Measurements from ENCODE around the gene GUCA1C.

Gene GUCA1C

DNA sequence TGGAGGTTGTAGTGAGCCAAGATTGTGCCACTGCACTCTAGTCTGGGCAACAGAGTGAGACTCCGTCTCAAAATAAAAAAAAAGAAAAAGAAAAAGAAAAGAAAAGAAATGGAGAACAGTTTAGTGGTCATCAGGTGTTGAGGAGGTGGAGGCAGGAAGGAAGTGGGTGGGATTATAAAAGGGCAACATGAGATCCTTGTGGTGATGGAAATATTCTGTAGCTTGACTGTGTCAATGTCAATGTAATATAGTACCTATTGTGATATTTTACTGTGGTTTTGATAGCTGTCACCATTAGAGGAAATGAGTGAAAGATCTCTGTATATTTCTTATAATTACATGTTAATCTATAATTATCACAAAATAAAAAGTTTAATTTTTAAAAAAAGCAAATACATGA is 70.3 kb downstream of the GUCA1C start:
- no peak for DNase-seq (ENCODE audit: low spot score in 2 of 2)
- no peak for ATAC-seq (ENCODE audit: low read depth)
- Mint-ChIP-seq H3K27me3 (peaks cover 3% of the 10 kb centered on the region), H3K27ac (no peak overlapping the region), H3K4me3 (no peak overlapping the region), H3K4me1 (peaks cover 3% of the 10 kb centered on the region), H3K9me3 (no peaks in the 10 kb centered on the region), H3K36me3 (no peaks in the 10 kb centered on the region)

GRCh38 chr3:108882762-108883161 is 70.9 kb downstream of the GUCA1C start:
- Mint-ChIP-seq H3K27ac (no peak overlapping the region), H3K4me1 (peaks cover 3% of the 10 kb centered on the region), H3K27me3 (peaks cover 4% of the 10 kb centered on the region), H3K9me3 (no peaks in the 10 kb centered on the region), H3K4me3 (no peak overlapping the region), H3K36me3 (no peaks in the 10 kb centered on the region)
- DNase-seq (ENCODE audit: low spot score in 2 of 2) (no peak), ATAC-seq (ENCODE audit: low read depth) (no peak)

- H3K9me3 Mint-ChIP-seq: no peaks in the 10 kb centered on the region
- peaks cover 3% of the 10 kb centered on the region for H3K4me1 Mint-ChIP-seq
- H3K27ac Mint-ChIP-seq: no peak overlapping the region
- peaks cover 4% of the 10 kb centered on the region for H3K27me3 Mint-ChIP-seq
- no peaks in the 10 kb centered on the region for H3K36me3 Mint-ChIP-seq
- no peak overlapping the region for H3K4me3 Mint-ChIP-seq
- ATAC-seq (ENCODE audit: low read depth) (no peak), DNase-seq (ENCODE audit: low spot score in 2 of 2) (no peak)
These were observed 73.8 kb downstream of the GUCA1C start for GRCh38 chr3:108879915-108880314.

DNA sequence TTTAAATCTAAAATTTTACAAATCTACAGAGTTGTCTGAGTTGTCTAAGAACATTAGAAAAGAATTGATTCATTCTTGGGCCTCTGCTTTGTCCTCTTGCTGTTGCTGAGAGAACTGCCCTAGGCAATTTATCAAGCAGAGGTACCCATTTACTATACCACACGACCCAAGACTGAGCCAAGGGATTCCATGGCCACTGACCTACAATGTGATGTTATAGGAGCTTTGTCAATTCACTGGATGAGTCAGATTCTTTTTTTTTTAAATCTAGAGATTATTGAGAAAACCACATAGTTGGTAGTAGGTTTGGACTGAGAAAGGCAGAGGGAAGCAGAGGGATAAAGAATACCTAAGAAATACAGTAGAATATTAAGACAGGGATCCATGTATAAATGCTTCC is 75.8 kb downstream of the GUCA1C start:
- Mint-ChIP-seq H3K36me3 (no peaks in the 10 kb centered on the region), H3K27ac (no peak overlapping the region)

GRCh38 chr3:108863799-108864135 is 89.9 kb downstream of the GUCA1C start:
- Mint-ChIP-seq H3K4me3 (no peak overlapping the region), H3K36me3 (no peaks in the 10 kb centered on the region), H3K9me3 (peaks cover 2% of the 10 kb centered on the region), H3K27me3 (peaks cover 8% of the 10 kb centered on the region), H3K4me1 (peaks cover 2% of the 10 kb centered on the region), H3K27ac (no peak overlapping the region)
- DNase-seq (ENCODE audit: low spot score in 2 of 2): no peak
- no peak for ATAC-seq (ENCODE audit: low read depth)

More for the DNA sequence above, 75.8 kb downstream of the GUCA1C start:
- no peak for DNase-seq (ENCODE audit: low spot score in 2 of 2)
- Mint-ChIP-seq H3K4me3 (no peak overlapping the region), H3K9me3 (no peaks in the 10 kb centered on the region), H3K4me1 (no peaks in the 10 kb centered on the region), H3K27me3 (peaks cover 4% of the 10 kb centered on the region)
- ATAC-seq (ENCODE audit: low read depth): no peak

GRCh38 chr3:108862865-108863798 is 90.5 kb downstream of the GUCA1C start:
- DNase-seq (ENCODE audit: low spot score in 2 of 2) (no peak), ATAC-seq (ENCODE audit: low read depth) (no peak)
- Mint-ChIP-seq H3K4me3 (no peak overlapping the region), H3K27me3 (peaks cover 8% of the 10 kb centered on the region), H3K27ac (no peak overlapping the region), H3K9me3 (peaks cover 2% of the 10 kb centered on the region), H3K4me1 (peaks cover 2% of the 10 kb centered on the region), H3K36me3 (no peaks in the 10 kb centered on the region)

DNA sequence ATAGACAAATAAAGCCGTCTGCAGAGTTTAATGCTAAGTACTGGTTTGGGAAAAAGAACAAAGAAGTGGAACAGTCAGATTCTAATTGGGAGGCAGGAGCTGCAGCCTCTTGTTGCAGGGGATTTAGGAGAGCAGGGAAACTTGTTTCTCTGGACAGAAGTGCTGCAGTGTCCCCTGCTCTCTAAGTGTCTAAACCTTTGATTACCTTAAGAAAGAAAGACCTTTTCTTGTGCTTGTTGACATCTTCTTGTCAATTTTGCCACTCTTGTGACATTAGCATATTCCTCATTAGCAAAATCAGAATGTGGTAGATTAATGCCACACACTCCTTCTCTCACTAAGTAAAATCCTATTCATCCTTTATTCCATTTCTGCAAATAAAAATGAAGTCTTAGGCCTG is 92.3 kb downstream of the GUCA1C start:
- peaks cover 2% of the 10 kb centered on the region for H3K9me3 Mint-ChIP-seq
- peaks cover 2% of the 10 kb centered on the region for H3K4me1 Mint-ChIP-seq
- peaks cover 8% of the 10 kb centered on the region for H3K27me3 Mint-ChIP-seq
- ATAC-seq (ENCODE audit: low read depth) (no peak), DNase-seq (ENCODE audit: low spot score in 2 of 2) (no peak)
- no peak overlapping the region for H3K4me3 Mint-ChIP-seq
- H3K36me3 Mint-ChIP-seq: no peaks in the 10 kb centered on the region
- no peak overlapping the region for H3K27ac Mint-ChIP-seq

Measured in memory B cell (primary cell).